ENCODE data around the gene MFSD11.

DNA sequence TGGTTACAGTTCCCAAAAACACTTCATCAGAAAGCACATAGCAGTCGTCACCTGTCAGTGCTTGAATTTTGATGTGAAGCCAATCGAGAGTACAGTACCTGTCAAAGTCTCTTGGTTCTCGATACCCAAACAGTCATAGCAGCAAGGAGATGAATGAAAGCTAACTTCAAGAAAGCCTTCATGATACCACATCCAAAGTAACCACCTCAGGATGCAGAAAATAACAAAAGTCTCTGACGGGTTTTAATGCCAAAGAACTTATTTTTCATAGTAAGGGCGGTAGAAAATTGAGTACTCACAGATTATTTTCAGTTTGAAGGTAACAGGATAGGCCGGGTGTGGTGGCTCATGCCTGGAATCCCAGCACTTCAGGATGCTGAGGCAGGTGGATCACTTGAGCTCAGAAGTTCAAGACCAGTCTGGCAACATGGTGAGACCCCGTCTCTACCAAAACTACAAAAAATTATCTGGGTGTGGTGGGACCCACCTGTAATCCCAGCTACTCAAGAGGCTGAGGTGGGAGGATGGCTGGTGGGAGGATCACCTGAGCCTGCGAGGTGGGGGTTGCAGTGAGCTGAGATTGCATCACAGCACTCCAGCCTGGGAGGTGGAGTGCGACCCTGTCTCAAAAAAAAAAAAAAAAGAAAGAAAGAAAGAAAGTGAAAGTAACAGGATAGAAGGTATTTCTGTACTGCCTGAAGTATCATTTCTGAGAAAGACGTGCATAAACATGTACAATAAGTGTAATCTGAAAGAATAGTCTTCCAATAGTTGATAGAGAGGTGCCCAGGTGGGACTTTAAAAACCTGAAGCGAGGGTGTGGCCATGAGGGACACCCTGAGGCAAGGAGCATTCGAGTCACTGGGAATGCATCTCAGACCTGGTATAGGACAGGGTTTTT, 15.4 kb downstream of the MFSD11 start:
- TF ChIP-seq CTCF (IDR thresholded peaks at IDR 0.05; ENCODE audit: extremely low read depth in 1 of 2, insufficient read depth in 1 of 2, low read depth in 1 of 2, low read length in 2 of 2) (no peak), POLR2A (IDR thresholded peaks at IDR 0.05; ENCODE audit: low read depth, low read length) (no peak), POLR2AphosphoS5 (IDR thresholded peaks at IDR 0.05; ENCODE audit: insufficient read depth, low read depth, low read length) (no peak)
